OCI-LY3 (cell line): ENCODE results near the gene HTR3E.
"Not testable (repeated sequence)": the region's sequence is repeated elsewhere in the genome, so short reads cannot be mapped to it uniquely, and the experiment has no call there.

ENCODE experiments used
- H2AFZ ChIP-seq: fragments of 200-600, 300-600 bp; shearing (Covaris generic); 2 replicates; pipeline ENCODE4 v1.6.0; 2014; ENCODE audit warnings: antibody characterized with exemption, low read depth, low read length
- H3K27ac ChIP-seq: fragments of 200-600, 300-600 bp; sonication (generic); 2 replicates; pipeline ENCODE4 v1.5.1; 2014; ENCODE audit warnings: mild to moderate bottlenecking, low read length, moderate library complexity, mixed read lengths
- H3K27me3 ChIP-seq: fragments of 200-600, 300-600 bp; sonication (generic); 2 replicates; pipeline ENCODE4 v1.6.1; 2014; ENCODE audit warnings: low read depth, low read length, mixed read lengths
- H3K36me3 ChIP-seq: fragments of 200-600, 300-600 bp; sonication (generic); replicated peaks from 2 replicates; pipeline ENCODE3; 2014; ENCODE audit warnings: low read depth, low read length, mixed read lengths
- H3K4me1 ChIP-seq: fragments of 300-600, 200-600 bp; sonication (generic); 2 replicates; pipeline ENCODE4 v1.6.1; 2014; ENCODE audit warnings: low read length, mixed read lengths
- H3K4me2 ChIP-seq: fragments of 200-600, 300-600 bp; sonication (generic); 2 replicates; pipeline ENCODE4 v1.6.1; 2014; ENCODE audit warnings: low read length, mixed read lengths
- H3K4me3 ChIP-seq: fragments of 300-600, 200-600 bp; sonication (generic); 2 replicates; pipeline ENCODE4 v1.5.1; 2014; ENCODE audit warnings: antibody characterized with exemption, mild to moderate bottlenecking, low read length, moderate library complexity
- H3K79me2 ChIP-seq: fragments of 300-600, 200-600 bp; shearing (Covaris generic); 2 replicates; pipeline ENCODE4 v1.6.1; 2014; ENCODE audit warnings: mild to moderate bottlenecking, low read length, mixed read lengths
- H3K9ac ChIP-seq: fragments of 300-600, 200-600 bp; shearing (Covaris generic); 2 replicates; pipeline ENCODE4 v1.6.0; 2014; ENCODE audit warnings: mild to moderate bottlenecking, low read length, moderate library complexity
- H3K9me3 ChIP-seq: fragments of 200-600, 300-600 bp; shearing (Covaris generic); 2 replicates; pipeline ENCODE4 v1.6.1; 2014; ENCODE audit warnings: low read length, mixed read lengths; ENCODE audit not compliant: insufficient read depth
- H4K20me1 ChIP-seq: fragments of 200-600, 300-600 bp; sonication (generic); 2 replicates; pipeline ENCODE4 v1.6.1; 2016; ENCODE audit warnings: low read length, mixed read lengths; ENCODE audit not compliant: insufficient read depth
- EZH2phosphoT487 ChIP-seq: fragments of 200-600 bp; shearing (Covaris generic); IDR thresholded peaks from 2 replicates; pipeline ENCODE4 v1.6.1; 2018; ENCODE audit warnings: antibody characterized with exemption, mixed run types, low read depth
- TF ChIP-seq, protein P1 (sequence below): fragments of 200-600, 300-600 bp; sonication (generic); IDR thresholded peaks from 2 replicates; pipeline ENCODE4 v1.5.1; 2014; ENCODE audit warnings: antibody characterized with exemption, low read length, low read depth

Gene HTR3E

DNA sequence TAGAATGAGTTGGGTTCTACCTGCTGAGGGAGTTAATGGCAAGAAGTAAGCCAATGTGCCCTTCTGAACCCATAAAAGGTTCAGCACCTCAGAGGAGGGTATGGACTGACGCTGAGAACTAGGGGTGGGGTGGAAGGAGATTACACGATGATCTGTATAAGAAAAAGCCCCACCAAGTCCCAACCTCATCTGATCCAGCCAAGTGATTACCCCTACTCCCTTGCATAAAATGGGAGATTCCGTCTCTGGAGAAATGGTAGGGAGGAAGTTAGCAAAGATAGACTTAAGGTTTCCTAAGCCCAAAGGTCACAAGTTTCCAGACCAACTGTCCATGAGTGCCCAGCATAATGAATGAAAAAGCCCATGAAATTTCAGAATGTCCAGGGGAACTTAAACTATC lies 51.2 kb downstream of the HTR3E start:
- no peak overlapping the region for H3K4me3 ChIP-seq
- no peaks in the 10 kb centered on the region for H3K9me3 ChIP-seq
- TF ChIP-seq EZH2phosphoT487 = no peak
- TF ChIP-seq, protein P1, sequence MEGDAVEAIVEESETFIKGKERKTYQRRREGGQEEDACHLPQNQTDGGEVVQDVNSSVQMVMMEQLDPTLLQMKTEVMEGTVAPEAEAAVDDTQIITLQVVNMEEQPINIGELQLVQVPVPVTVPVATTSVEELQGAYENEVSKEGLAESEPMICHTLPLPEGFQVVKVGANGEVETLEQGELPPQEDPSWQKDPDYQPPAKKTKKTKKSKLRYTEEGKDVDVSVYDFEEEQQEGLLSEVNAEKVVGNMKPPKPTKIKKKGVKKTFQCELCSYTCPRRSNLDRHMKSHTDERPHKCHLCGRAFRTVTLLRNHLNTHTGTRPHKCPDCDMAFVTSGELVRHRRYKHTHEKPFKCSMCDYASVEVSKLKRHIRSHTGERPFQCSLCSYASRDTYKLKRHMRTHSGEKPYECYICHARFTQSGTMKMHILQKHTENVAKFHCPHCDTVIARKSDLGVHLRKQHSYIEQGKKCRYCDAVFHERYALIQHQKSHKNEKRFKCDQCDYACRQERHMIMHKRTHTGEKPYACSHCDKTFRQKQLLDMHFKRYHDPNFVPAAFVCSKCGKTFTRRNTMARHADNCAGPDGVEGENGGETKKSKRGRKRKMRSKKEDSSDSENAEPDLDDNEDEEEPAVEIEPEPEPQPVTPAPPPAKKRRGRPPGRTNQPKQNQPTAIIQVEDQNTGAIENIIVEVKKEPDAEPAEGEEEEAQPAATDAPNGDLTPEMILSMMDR = no peak
- peaks cover 31% of the 10 kb centered on the region for H3K36me3 ChIP-seq
- no peak overlapping the region for H2AFZ ChIP-seq
- no peak overlapping the region for H3K27ac ChIP-seq
- no peak overlapping the region for H3K9ac ChIP-seq
- peaks cover 5% of the 10 kb centered on the region for H3K4me1 ChIP-seq
- H3K79me2 ChIP-seq = no peaks in the 10 kb centered on the region
- H3K4me2 ChIP-seq = no peak overlapping the region
- no peaks in the 10 kb centered on the region for H4K20me1 ChIP-seq
- H3K27me3 ChIP-seq = no peaks in the 10 kb centered on the region

DNA sequence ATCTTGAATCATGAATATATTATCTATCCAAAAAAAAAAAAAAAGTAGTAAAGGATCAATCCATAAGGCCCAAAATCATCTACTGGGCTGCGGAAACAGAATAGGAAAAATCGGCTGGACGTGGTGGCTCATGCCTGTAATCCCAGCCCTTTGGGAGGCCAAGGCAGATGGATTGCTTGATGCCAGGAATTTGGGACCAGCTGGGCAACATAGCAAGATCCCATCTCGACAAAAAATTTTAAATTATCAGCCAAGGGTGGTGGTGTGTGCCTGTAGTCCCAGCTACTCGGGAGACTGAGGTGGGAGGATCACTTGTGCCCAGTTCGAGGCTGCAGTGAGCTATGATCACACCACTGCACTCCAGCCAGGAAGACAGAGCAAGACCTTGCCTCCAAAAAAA lies 52.3 kb downstream of the HTR3E start:
- no peak overlapping the region for H2AFZ ChIP-seq
- TF ChIP-seq, protein P1 = no peak
- no peak for TF ChIP-seq EZH2phosphoT487
- no peaks in the 10 kb centered on the region for H3K27me3 ChIP-seq

DNA sequence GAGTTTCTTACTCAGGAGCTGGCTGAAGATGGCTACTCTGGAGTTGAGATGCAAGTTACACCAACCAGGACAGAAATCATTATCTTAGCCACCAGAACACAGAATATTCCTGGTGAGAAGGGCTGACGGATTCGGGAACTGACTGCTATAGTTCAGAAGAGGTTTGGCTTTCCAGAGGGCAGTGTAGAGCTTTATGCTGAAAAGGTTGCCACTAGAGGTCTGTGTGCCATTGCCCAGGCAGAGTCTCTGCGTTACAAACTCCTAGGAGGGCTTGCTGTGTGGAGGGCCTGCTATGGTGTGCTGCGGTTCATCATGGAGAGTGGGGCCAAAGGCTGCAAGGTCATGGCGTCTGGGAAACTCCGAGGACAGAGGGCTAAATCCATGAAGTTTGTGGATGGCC lies 52.9 kb downstream of the HTR3E start:
- peaks cover 14% of the 10 kb centered on the region for H3K36me3 ChIP-seq
- not testable (repeated sequence) for H3K79me2 ChIP-seq, H3K9me3 ChIP-seq, H3K9ac ChIP-seq, H3K4me1 ChIP-seq, H3K27me3 ChIP-seq, H4K20me1 ChIP-seq, H3K4me2 ChIP-seq, H2AFZ ChIP-seq, H3K4me3 ChIP-seq, H3K27ac ChIP-seq

More for the DNA sequence above, 52.3 kb downstream of the HTR3E start:
- Histone ChIP-seq H3K27ac (no peak overlapping the region), H3K79me2 (no peaks in the 10 kb centered on the region), H3K4me2 (no peak overlapping the region), H4K20me1 (no peaks in the 10 kb centered on the region), H3K9me3 (no peaks in the 10 kb centered on the region), H3K36me3 (peaks cover 20% of the 10 kb centered on the region), H3K4me1 (no peaks in the 10 kb centered on the region), H3K4me3 (no peak overlapping the region), H3K9ac (no peak overlapping the region)

DNA sequence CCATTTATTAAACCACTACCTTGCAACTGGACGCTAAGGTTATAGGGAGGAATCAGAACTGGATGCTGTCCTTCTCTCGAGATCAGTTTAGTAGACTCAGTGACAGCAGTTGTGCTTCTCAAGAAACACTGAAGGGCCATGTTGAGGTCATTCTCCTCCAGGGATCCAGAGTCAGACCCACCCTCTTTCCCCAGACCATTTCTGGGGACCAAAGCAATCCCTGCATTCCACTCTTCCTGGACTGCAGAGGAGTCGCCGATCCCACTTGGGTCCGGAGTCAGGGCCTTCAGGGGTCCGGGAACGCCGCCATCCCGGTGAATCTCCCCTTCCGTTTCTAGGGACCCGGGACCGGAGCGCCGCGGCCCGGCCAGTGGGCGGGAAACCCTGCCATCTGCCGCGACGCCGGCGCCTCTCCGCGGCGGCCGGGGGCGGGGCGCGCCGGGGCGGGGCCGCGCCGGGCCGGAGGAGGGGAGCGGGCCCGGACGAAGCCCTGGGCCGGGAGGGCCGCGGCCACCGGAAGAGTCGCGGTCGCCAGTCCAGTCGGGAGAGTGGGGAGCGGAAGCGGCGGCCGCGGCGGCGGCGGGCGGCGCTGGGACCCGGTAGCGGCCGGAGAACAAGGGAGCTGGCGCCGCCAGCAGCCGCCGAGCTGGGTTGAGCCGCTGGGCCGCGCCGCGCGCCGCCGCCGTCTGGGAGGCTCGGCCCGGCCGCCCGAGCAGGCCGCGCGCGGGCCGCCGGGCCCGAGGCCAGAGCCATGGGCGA lies 58.2 kb downstream of the HTR3E start, which contains the start of gene DVL3:
Gene DVL3, plus strand, starts transcription at position 493 of the 759 bp plus-strand sequence. Its CDS starts 259 bp downstream, at position 752.
- Histone ChIP-seq H4K20me1 (peaks cover 19% of the 10 kb centered on the region), H3K4me3 (peak within 1 kb of the TSS; percentile 96), H3K79me2 (peaks cover 37% of the 10 kb centered on the region), H2AFZ (peak within 1 kb of the TSS; percentile 99), H3K27me3 (no peaks in the 10 kb centered on the region), H3K4me1 (peaks cover 18% of the 10 kb centered on the region), H3K4me2 (peak within 1 kb of the TSS; percentile 95), H3K9me3 (no peaks in the 10 kb centered on the region), H3K9ac (peak within 1 kb of the TSS; percentile 93), H3K27ac (peak within 1 kb of the TSS; percentile 49), H3K36me3 (peaks cover 6% of the 10 kb centered on the region)
- no peak for TF ChIP-seq EZH2phosphoT487
- TF ChIP-seq, protein P1 = no peak
